Inflammatory macrophage treated with lipopolysaccharide for 1 hour (primary cell): Measurements from ENCODE around the gene TNIK.

Experiments
- DNase-seq, 2 donors: peaks; one replicate each; pipeline ENCODE4 v3.0.0-alpha.2; 2020 to 2022

The TNIK gene

GRCh38 chr3:171459942-171460724 is at the start of gene TNIK:
TNIK (minus strand) TSS chr3:171460405; CDS start chr3:171460063, 342 bp downstream.
- peak; percentile 91 to 93 for DNase-seq

GRCh38 chr3:171508676-171509075 is 48.5 kb upstream of the TNIK start:
- no peak for DNase-seq

- no peak for DNase-seq
These were observed 48.0 kb upstream of the TNIK start for GRCh38 chr3:171508206-171508605.

GRCh38 chr3:171506743-171507319 is 46.6 kb upstream of the TNIK start:
- no peak for DNase-seq

GRCh38 chr3:171505822-171506333 is 45.7 kb upstream of the TNIK start:
- no peak for DNase-seq

- DNase-seq = no peak
These were observed 44.2 kb upstream of the TNIK start for GRCh38 chr3:171504376-171504775.

- no peak for DNase-seq
These were observed 43.6 kb upstream of the TNIK start for GRCh38 chr3:171503817-171504216.

- no peak for DNase-seq
These were observed 38.7 kb upstream of the TNIK start for GRCh38 chr3:171498921-171499320.

- no peak for DNase-seq
These were observed 37.3 kb upstream of the TNIK start for GRCh38 chr3:171497468-171497867.

GRCh38 chr3:171495413-171495812 is 35.2 kb upstream of the TNIK start:
- no peak for DNase-seq

- DNase-seq = no peak
These were observed 34.4 kb upstream of the TNIK start for GRCh38 chr3:171494457-171495109.

GRCh38 chr3:171491361-171491760 is 31.2 kb upstream of the TNIK start:
- DNase-seq = peak; percentile 2 to 22

GRCh38 chr3:171490901-171491300 is 30.7 kb upstream of the TNIK start:
- no peak for DNase-seq

GRCh38 chr3:171489348-171489747 is 29.1 kb upstream of the TNIK start:
- no peak for DNase-seq

- no peak for DNase-seq
These were observed 28.3 kb upstream of the TNIK start for GRCh38 chr3:171488479-171488878.

- DNase-seq = no peak
These were observed 27.2 kb upstream of the TNIK start for GRCh38 chr3:171487382-171487781.

- DNase-seq = no peak
These were observed 25.1 kb upstream of the TNIK start for GRCh38 chr3:171485338-171485737.

- no peak for DNase-seq
These were observed 20.8 kb upstream of the TNIK start for GRCh38 chr3:171481011-171481410.

- DNase-seq = peak in 1 of 2 donors; percentile 9
These were observed 20.3 kb upstream of the TNIK start for GRCh38 chr3:171480526-171480925.

- DNase-seq = no peak
These were observed 16.4 kb upstream of the TNIK start for GRCh38 chr3:171476532-171477102.

- no peak for DNase-seq
These were observed 12.3 kb upstream of the TNIK start for GRCh38 chr3:171472552-171472951.

- DNase-seq = no peak
These were observed 10.6 kb upstream of the TNIK start for GRCh38 chr3:171470714-171471227.

- no peak for DNase-seq
These were observed 9.2 kb upstream of the TNIK start for GRCh38 chr3:171469376-171469775.
